Measurements from ENCODE around the gene DIPK1B.

The DIPK1B gene

GRCh38 chr9:136720898-136721338, 8.5 kb downstream of the DIPK1B start:
- no peak overlapping the region for H3K4me3 ChIP-seq (ENCODE audit: control insufficient read depth, low read depth, low read length)
- no peak for TF ChIP-seq CTCF (conservative IDR thresholded peaks at IDR 0.05; ENCODE audit: control insufficient read depth, insufficient read depth, low read depth, low read length)
- DNase-seq (ENCODE audit: low read depth), result no peak

- DNase-seq (ENCODE audit: low read depth), result peak; percentile 85
- H3K4me3 ChIP-seq (ENCODE audit: control insufficient read depth, low read depth, low read length), result no peak overlapping the region
- TF ChIP-seq CTCF (conservative IDR thresholded peaks at IDR 0.05; ENCODE audit: control insufficient read depth, insufficient read depth, low read depth, low read length), result no peak
Measured at GRCh38 chr9:136721339-136722092, 9.1 kb downstream of the DIPK1B start.

DNA sequence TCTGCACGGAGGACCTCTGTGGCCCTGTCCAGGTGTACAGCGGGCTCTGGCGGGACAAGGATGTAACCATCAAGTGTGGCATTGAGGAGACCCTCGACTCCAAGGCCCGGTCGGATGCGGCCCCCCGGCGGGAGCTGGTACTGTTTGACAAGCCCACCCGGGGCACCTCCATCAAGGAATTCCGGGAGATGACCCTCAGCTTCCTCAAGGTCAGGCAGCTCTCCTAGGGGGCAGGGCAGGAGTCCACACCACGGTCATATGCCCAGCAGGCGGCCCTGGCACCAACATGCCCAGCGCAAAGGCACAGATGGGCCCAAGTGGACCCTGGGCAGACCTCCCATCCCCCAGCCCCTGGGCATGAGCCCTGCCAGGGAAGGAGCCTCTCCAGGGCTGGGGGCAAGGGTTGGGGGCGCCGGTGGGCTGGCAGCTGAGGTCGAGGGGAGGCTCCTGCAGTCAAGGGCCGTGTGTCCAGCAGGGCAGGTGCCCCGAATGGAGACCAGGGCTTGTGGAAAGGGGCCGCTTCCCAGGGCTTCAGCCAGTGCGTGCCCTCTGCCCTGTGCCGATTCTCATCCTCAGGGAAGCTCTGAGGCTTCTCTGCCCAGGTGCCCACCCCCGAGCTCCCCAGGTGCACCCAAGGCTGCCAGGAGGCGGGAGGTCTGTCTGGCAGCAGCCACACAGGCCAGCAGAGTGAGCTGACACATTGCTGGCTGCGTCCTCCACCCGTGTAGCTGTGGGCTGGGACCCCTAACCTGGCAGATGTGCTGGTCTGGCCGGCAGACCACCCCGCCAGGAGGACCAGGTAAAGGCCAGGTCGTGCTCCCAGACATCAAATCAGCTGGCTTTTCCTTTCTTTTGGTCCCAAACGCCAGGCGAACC, 10.0 kb downstream of the DIPK1B start:
- no peak for TF ChIP-seq CTCF (conservative IDR thresholded peaks at IDR 0.05; ENCODE audit: control insufficient read depth, insufficient read depth, low read depth, low read length)

GRCh38 chr9:136722969-136723356, 10.6 kb downstream of the DIPK1B start:
- DNase-seq (ENCODE audit: low read depth), result no peak
- no peak overlapping the region for H3K4me3 ChIP-seq (ENCODE audit: control insufficient read depth, low read depth, low read length)
- no peak for TF ChIP-seq CTCF (conservative IDR thresholded peaks at IDR 0.05; ENCODE audit: control insufficient read depth, insufficient read depth, low read depth, low read length)

More for the DNA sequence above, 10.0 kb downstream of the DIPK1B start:
- DNase-seq (ENCODE audit: low read depth), result no peak
- H3K4me3 ChIP-seq (ENCODE audit: control insufficient read depth, low read depth, low read length), result no peak overlapping the region

GRCh38 chr9:136723362-136723976, 11.1 kb downstream of the DIPK1B start:
- TF ChIP-seq CTCF (conservative IDR thresholded peaks at IDR 0.05; ENCODE audit: control insufficient read depth, insufficient read depth, low read depth, low read length), result no peak
- DNase-seq (ENCODE audit: low read depth), result no peak
- H3K4me3 ChIP-seq (ENCODE audit: control insufficient read depth, low read depth, low read length), result no peak overlapping the region

DNA sequence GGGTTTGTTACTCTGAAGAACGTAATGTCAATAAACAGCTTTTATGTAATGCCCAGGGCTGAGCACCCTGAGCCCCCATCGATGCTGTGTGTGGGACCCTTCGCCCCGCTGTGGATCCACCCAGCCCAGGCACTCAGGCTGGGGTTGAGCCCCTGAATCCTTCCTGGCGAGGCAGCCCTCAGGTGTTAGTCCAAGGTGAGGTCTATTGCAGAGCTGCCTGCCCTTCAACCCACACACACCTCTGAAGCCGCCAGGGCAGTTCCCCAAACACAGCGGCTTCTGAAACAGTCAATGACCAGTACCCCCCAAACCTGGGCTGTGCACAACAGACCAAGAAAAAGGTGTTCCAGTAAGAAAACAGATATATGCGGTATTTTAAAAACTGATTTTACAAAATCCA, 11.6 kb downstream of the DIPK1B start:
- DNase-seq (ENCODE audit: low read depth), result no peak
- TF ChIP-seq CTCF (conservative IDR thresholded peaks at IDR 0.05; ENCODE audit: control insufficient read depth, insufficient read depth, low read depth, low read length), result no peak
- no peak overlapping the region for H3K4me3 ChIP-seq (ENCODE audit: control insufficient read depth, low read depth, low read length)

All from fibroblast of mammary gland (primary cell).